NCI-H128 (cell line): ENCODE measurements around the gene NOP10.
A peak's percentile ranks its signal among the peaks of the same experiment; 100 is the strongest.
"Not testable (repeated sequence)": the region's sequence is repeated elsewhere in the genome, so short reads cannot be mapped to it uniquely, and the experiment has no call there.

ENCODE experiments used
- DNase-seq: peaks from one replicate; lab custom pipeline; 2025; ENCODE audit not compliant: unreplicated experiment; lab: John Stamatoyannopoulos, UW

The NOP10 gene

GRCh38 chr15:34359416-34359815 is 16.5 kb upstream of the NOP10 start:
- DNase-seq, result no peak

GRCh38 chr15:34358948-34359347 is 16.0 kb upstream of the NOP10 start:
- no peak for DNase-seq

- no peak for DNase-seq
These were observed 15.4 kb upstream of the NOP10 start for GRCh38 chr15:34358367-34358766.

GRCh38 chr15:34357653-34358052 is 14.7 kb upstream of the NOP10 start:
- no peak for DNase-seq

- no peak for DNase-seq
These were observed 12.3 kb upstream of the NOP10 start for GRCh38 chr15:34355241-34355640.

- no peak for DNase-seq
These were observed 11.3 kb upstream of the NOP10 start for GRCh38 chr15:34354286-34354685.

- DNase-seq, result no peak
These were observed 10.7 kb upstream of the NOP10 start for GRCh38 chr15:34353627-34354026.

GRCh38 chr15:34352996-34353395 is 10.1 kb upstream of the NOP10 start:
- DNase-seq, result not testable (repeated sequence)

- DNase-seq, result no peak
These were observed 6.8 kb upstream of the NOP10 start for GRCh38 chr15:34349769-34350168.

- DNase-seq, result no peak
These were observed 5.9 kb upstream of the NOP10 start for GRCh38 chr15:34348735-34349300.

- no peak for DNase-seq
These were observed 5.2 kb upstream of the NOP10 start for GRCh38 chr15:34347951-34348638.

- not testable (repeated sequence) for DNase-seq
These were observed 661 bp downstream of the NOP10 start for GRCh38 chr15:34342213-34342736.

- DNase-seq, result no peak
These were observed 1.3 kb downstream of the NOP10 start for GRCh38 chr15:34341381-34342212.

- DNase-seq, result no peak
These were observed 3.0 kb downstream of the NOP10 start for GRCh38 chr15:34339946-34340345.

GRCh38 chr15:34338347-34338746 is 4.6 kb downstream of the NOP10 start:
- no peak for DNase-seq

- peak; percentile 63 for DNase-seq
These were observed 5.2 kb downstream of the NOP10 start, which contains the start of gene SLC12A6 for GRCh38 chr15:34337557-34338306. Gene SLC12A6, minus strand, starts transcription at chr15:34337781. Its CDS starts 1,101 bp downstream, at chr15:34336680.

- no peak for DNase-seq
These were observed 5.9 kb downstream of the NOP10 start for GRCh38 chr15:34336991-34337556.

GRCh38 chr15:34336231-34336990 is 6.5 kb downstream of the NOP10 start:
- DNase-seq, result no peak

GRCh38 chr15:34335176-34336032 is 7.5 kb downstream of the NOP10 start:
- DNase-seq, result no peak
